GM13976 (cell line): ENCODE data around the gene TMEM86B.

ENCODE experiments used
- DNase-seq: peaks from one replicate; pipeline ENCODE4 v3.0.0; 2012; ENCODE audit warnings: low spot score
- CTCF ChIP-seq: IDR thresholded peaks from 2 replicates; pipeline ENCODE4 v1.5.1; 2012; ENCODE audit warnings: borderline replicate concordance, mild to moderate bottlenecking; ENCODE audit not compliant: insufficient read depth; ENCODE audit errors: extremely low read depth, missing control alignments, control extremely low read depth
- in situ Hi-C: fragments of 300-500 bp; cut with MboI; formaldehyde crosslinking; loops from one replicate; pipeline ENCODE4 v1.12.0; 2022; ENCODE audit warnings: low sequenced_read_pairs, mixed read lengths, inconsistent platforms; ENCODE audit not compliant: unreplicated experiment

TMEM86B gene

GRCh38 chr19:55241143-55241934 is 12.8 kb upstream of the TMEM86B start:
- no peak for DNase-seq
- TF ChIP-seq CTCF = no peak
- in situ Hi-C loops = no loop called here

GRCh38 chr19:55240713-55241020 is 12.1 kb upstream of the TMEM86B start:
- DNase-seq = no peak
- in situ Hi-C loops = no loop called here
- TF ChIP-seq CTCF = no peak

GRCh38 chr19:55239004-55239403 is 10.4 kb upstream of the TMEM86B start:
- TF ChIP-seq CTCF = no peak
- no peak for DNase-seq

GRCh38 chr19:55238030-55238429 is 9.5 kb upstream of the TMEM86B start:
- no peak for DNase-seq
- TF ChIP-seq CTCF = no peak
- in situ Hi-C loops = no loop called here

More at GRCh38 chr19:55239004-55239403, 10.4 kb upstream of the TMEM86B start:
- in situ Hi-C loops = no loop called here

GRCh38 chr19:55232986-55233385 is 4.4 kb upstream of the TMEM86B start:
- DNase-seq = no peak
- in situ Hi-C loops = no loop called here
- no peak for TF ChIP-seq CTCF

- no peak for TF ChIP-seq CTCF
- no peak for DNase-seq
- in situ Hi-C loops = no loop called here
Measured at GRCh38 chr19:55232286-55232602, 3.7 kb upstream of the TMEM86B start.

GRCh38 chr19:55231391-55232285 is 3.1 kb upstream of the TMEM86B start:
- DNase-seq = no peak
- in situ Hi-C loops = no loop called here
- no peak for TF ChIP-seq CTCF
